COLO668 (cell line): Measurements from ENCODE around the gene NOSTRIN.
"Not testable (repeated sequence)": the region's sequence is repeated elsewhere in the genome, so short reads cannot be mapped to it uniquely, and the experiment has no call there.

Experiments used
- DNase-seq: peaks from one replicate; lab custom pipeline; 2025; ENCODE audit not compliant: unreplicated experiment; lab: John Stamatoyannopoulos, UW

The NOSTRIN gene, protein sequence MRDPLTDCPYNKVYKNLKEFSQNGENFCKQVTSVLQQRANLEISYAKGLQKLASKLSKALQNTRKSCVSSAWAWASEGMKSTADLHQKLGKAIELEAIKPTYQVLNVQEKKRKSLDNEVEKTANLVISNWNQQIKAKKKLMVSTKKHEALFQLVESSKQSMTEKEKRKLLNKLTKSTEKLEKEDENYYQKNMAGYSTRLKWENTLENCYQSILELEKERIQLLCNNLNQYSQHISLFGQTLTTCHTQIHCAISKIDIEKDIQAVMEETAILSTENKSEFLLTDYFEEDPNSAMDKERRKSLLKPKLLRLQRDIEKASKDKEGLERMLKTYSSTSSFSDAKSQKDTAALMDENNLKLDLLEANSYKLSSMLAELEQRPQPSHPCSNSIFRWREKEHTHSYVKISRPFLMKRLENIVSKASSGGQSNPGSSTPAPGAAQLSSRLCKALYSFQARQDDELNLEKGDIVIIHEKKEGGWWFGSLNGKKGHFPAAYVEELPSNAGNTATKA

GRCh38 chr2:168801961-168802858 is at the start of gene NOSTRIN:
Gene NOSTRIN, plus strand, starts transcription at chr2:168802637. Its CDS starts 10 bp downstream, at chr2:168802647.
- no peak for DNase-seq

- DNase-seq, result no peak
These were observed 48.6 kb upstream of the NOSTRIN start for GRCh38 chr2:168753765-168754329.

DNA sequence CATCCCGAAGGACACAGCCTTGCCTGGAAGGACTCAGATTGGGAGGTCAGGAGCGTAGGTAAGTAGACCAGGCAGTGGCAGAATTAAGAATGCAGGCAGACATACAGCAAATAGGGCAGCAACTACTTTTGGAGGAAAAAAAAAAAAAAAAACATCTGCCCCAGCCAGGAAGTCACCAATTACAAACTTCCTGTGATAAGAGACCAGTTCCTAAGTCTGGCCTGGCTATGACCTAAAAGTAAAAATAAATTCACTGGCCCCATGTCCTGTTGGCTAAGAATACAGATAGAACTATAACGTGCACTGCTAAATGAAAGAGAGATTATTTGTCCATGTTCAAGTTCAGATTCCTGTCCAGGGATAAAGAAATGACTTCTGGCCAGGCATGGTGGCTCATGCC is 45.2 kb upstream of the NOSTRIN start:
- no peak for DNase-seq

DNA sequence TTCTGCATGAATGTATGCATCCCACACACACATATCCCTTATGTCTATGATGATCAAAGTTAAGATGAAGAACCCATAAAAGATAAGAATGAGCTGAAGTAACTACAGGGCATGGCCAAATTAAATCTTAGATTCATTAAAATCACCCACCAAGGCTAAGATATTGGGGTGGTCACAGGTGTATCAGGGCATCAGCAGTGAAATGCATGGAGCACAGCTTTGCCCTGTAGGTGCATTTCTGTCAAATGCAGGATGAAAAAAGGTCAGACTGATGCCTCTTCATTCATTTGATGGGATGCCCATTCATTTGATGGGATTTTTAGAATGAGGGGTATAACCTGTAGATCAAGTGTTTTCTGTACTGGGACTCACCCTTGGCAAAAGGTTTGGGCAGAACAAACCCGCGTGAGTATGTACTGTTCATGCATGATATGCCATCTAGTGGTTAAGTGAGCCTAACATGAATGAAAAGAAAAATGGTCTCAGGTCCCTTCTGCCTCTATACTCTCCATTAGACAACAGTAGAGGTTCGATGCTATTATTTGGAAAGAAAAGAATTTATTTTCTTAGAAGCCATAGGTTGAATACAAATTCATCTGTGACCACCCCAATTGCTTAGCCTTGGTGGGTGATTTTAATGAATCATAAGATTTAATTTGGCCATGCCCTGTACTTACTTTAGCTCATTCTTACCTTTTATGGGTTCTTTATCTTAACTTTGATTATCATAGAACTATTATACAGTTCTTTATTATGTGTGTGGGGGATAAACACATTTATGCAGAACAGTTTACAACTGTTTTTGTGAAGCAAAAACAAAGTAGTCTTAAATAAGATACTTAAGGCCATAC is 43.2 kb upstream of the NOSTRIN start:
- peak; percentile 12 for DNase-seq

- no peak for DNase-seq
These were observed 37.0 kb upstream of the NOSTRIN start for GRCh38 chr2:168765401-168765800.

- DNase-seq, result no peak
These were observed 35.8 kb upstream of the NOSTRIN start for GRCh38 chr2:168766600-168766999.

GRCh38 chr2:168767258-168767657 is 35.2 kb upstream of the NOSTRIN start:
- DNase-seq, result no peak

- not testable (repeated sequence) for DNase-seq
These were observed 34.1 kb upstream of the NOSTRIN start for GRCh38 chr2:168768357-168768756.

DNA sequence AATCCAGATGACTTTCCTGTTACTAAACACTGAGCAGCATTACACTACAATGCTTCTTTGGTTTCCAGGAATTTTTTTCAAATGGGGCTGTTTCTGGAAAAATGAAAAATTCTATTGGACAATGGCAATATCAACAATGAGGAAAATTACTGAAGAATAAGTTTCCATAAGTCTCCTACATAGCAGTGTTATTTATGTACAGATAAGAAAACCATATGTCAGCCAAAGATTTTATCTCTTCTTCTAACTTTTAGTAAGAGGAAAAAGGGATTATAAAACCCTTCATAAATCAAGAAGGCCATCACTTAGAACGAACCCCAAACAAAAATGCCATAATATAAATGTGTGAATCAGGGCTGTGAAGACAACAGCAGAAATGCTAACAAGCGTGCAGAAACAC is 31.6 kb upstream of the NOSTRIN start:
- no peak for DNase-seq

DNA sequence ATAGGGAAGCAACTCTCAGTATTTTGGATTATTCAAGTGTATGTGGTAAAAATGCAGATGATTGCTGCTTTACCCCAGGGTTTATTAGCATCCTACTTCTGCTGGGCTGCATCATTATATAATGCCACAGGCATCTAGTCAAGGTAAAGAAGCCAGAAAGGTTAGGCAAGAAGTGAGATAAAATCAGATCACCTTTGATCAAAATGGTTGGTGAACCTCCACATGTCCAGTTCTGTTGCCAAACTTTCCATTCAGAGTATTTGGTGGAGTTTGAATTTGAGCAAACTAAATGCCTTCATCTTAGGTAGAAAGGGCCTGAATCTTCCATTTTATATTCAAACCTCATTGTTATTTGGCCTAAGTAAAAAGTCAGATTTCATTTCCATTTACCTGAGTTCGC is 29.7 kb upstream of the NOSTRIN start:
- DNase-seq, result no peak

- no peak for DNase-seq
These were observed 29.3 kb upstream of the NOSTRIN start for GRCh38 chr2:168773128-168773527.

DNA sequence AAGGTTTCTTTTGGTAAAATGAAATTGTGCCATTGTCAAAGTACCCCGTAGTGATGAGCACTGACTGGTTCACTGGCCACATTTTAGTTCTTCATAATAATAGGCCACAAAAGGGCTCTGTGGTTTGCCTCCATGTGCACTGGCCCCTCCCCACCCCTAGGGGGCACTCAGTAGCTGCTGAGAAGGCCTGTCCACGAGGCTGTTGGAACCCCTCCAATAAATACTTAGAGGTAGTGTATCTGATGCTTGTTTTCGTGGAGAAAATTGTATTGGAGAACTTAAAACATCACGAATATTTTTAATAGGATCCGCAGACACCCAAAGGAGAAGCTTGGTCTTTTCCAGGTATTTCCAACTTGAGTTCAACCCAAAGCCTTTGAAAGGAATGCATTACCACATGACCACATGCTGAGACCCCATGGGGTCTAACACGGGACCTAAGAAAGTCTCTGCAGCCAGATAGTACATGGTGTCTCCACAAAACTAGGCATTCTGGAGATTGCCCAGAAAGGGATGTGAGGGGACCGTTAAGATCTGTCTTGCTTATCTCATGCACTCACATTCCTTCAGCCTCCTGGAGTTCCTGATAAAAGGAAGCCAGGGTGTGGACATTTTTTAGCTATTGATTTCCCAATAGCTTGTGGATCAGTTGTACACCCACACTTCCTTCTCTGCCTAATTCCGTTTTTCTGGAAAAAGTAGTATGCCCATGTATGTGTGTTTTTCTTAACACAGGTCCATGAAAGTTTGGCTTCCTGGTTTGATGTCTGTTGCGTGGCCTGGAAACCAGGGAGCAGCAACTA is 28.5 kb upstream of the NOSTRIN start:
- DNase-seq, result peak; percentile 16

GRCh38 chr2:168775837-168776236 is 26.6 kb upstream of the NOSTRIN start:
- no peak for DNase-seq

- DNase-seq, result no peak
These were observed 21.8 kb upstream of the NOSTRIN start for GRCh38 chr2:168780669-168781071.

DNA sequence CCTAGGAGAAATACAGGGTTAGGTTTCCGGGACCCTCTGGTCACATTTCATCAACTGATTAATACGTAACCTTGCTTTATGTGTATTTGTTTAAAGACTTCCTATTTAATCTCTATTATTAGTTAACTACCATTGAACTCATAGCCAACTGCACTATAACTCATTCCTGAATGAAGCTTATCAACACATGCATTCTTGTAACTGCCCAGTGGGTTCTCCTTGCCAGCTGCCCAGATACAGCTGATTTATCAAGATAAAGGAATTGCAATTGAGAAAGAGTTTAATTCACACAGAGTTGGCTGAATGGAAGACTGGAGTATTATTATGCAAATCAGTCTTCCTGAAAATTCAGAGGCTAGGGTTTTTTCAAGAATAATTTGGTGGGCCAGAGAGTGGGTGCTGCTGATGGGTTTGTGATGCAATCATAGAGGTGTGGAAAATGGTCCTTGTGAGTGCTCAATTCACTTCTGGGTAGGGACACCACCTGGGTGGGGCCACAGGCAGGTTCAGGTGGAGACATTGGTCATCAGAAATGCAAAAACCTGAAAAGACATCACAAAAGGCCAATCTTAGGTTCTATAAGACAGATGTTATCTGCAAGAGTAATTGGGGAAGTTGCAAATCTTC is 21.1 kb upstream of the NOSTRIN start:
- DNase-seq, result no peak

GRCh38 chr2:168782271-168782670 is 20.2 kb upstream of the NOSTRIN start:
- no peak for DNase-seq

GRCh38 chr2:168784993-168785392 is 17.4 kb upstream of the NOSTRIN start:
- DNase-seq, result no peak

DNA sequence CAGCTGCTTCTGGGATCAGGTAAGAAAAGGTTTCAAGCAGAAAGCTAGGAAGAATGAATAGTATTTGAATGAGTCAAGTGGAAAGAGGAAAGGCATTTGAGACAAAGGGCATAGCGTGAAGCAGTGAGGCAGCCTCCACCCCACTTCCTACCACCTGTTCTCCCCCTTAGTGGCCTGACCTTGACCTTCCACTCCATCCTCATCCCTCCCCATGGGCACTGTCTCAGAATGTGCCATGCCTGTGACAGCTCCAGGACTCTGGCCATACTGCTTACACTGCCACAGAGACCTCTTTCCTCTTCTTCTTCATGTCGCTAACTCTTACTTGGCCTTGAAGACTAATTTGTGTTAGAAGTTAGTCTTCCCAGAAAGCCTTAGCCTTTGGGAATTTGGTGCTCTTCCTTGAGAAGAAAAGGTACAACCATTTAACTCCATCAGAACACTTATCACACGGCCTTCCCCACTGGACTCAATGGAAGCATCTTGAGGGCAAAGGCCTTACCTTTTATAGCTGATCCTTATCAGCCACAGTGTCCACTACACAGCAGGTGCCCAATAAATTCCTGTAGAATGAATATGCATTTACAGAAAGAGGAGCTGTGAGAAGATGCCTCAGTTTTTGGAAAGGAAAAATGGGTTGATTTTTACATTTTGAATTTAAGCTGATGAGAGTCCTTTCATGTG is 15.2 kb upstream of the NOSTRIN start:
- DNase-seq, result no peak
